ENCODE measurements around the gene KIR2DL1. TPM values are rescaled to one million over a fixed set of nuclear protein-coding genes. Genes with fewer than 3 reads are reported as not detected.
"Not testable (repeated sequence)": the region's sequence is repeated elsewhere in the genome, so short reads cannot be mapped to it uniquely, and the experiment has no call there.

KIR2DL1 gene
- total RNA-seq, 4 donors from 2014 or later = not detected

- H3K27ac ChIP-seq = no peak overlapping the region
- TF ChIP-seq POLR2A (IDR thresholded peaks at IDR 0.05) (no peak), CTCF (IDR thresholded peaks at IDR 0.05) (no peak), POLR2AphosphoS5 (IDR thresholded peaks at IDR 0.05) (no peak), EP300 (IDR thresholded peaks at IDR 0.05) (no peak)
- no peaks in the 10 kb centered on the region for H3K36me3 ChIP-seq
- no peaks in the 10 kb centered on the region for H3K4me1 ChIP-seq
- no peak overlapping the region for H3K4me3 ChIP-seq
- H3K27me3 ChIP-seq = no peaks in the 10 kb centered on the region
- H3K9me3 ChIP-seq = no peaks in the 10 kb centered on the region
- 63 to 100% methylated on average over 2 to 9 of the region's 13 CpGs for WGBS, 2 donors (ENCODE audit: low coverage in 1 of 2)
- no peak for ATAC-seq
These were observed 29.8 kb upstream of the KIR2DL1 start for GRCh38 chr19:54739587-54740497.

GRCh38 chr19:54741950-54742349 is 27.6 kb upstream of the KIR2DL1 start:
- not testable (repeated sequence) for H3K4me1 ChIP-seq, H3K4me3 ChIP-seq, ATAC-seq, H3K27me3 ChIP-seq, H3K36me3 ChIP-seq, H3K27ac ChIP-seq, H3K9me3 ChIP-seq
- WGBS, 2 donors (ENCODE audit: low coverage in 1 of 2) = 53% methylated on average over 5 of the region's 5 CpGs; no CpG with 5 or more reads in 1 of the 2 donors

- not testable (repeated sequence) for H3K4me1 ChIP-seq, H3K36me3 ChIP-seq, H3K9me3 ChIP-seq, H3K27ac ChIP-seq, H3K4me3 ChIP-seq, ATAC-seq, H3K27me3 ChIP-seq
- WGBS, 2 donors (ENCODE audit: low coverage in 1 of 2) = 50% methylated on average over 1 of the region's 5 CpGs; no CpG with 5 or more reads in 1 of the 2 donors
These were observed 25.5 kb upstream of the KIR2DL1 start for GRCh38 chr19:54744080-54744479.

- H3K27ac ChIP-seq, H3K4me1 ChIP-seq, H3K4me3 ChIP-seq, H3K36me3 ChIP-seq, H3K9me3 ChIP-seq, H3K27me3 ChIP-seq, ATAC-seq: not testable (repeated sequence)
- WGBS, 2 donors (ENCODE audit: low coverage in 1 of 2) = 58 to 80% methylated on average over 3 to 8 of the region's 9 CpGs
These were observed 21.8 kb upstream of the KIR2DL1 start for GRCh38 chr19:54747614-54748322.

- H3K27me3 ChIP-seq, H3K4me3 ChIP-seq, H3K9me3 ChIP-seq, ATAC-seq, H3K4me1 ChIP-seq, H3K36me3 ChIP-seq, H3K27ac ChIP-seq: not testable (repeated sequence)
- 32 to 42% methylated on average over 5 of the region's 6 CpGs for WGBS, 2 donors (ENCODE audit: low coverage in 1 of 2)
These were observed 19.3 kb upstream of the KIR2DL1 start for GRCh38 chr19:54750276-54750675.

- not testable (repeated sequence) for ATAC-seq, H3K36me3 ChIP-seq, H3K9me3 ChIP-seq, H3K4me3 ChIP-seq, H3K27ac ChIP-seq, H3K4me1 ChIP-seq
- H3K27me3 ChIP-seq = peaks cover 12% of the 10 kb centered on the region
- no CpG with 5 or more reads among the region's 12 CpGs for WGBS, 2 donors (ENCODE audit: low coverage in 1 of 2)
These were observed 13.1 kb upstream of the KIR2DL1 start for GRCh38 chr19:54756204-54757110.

GRCh38 chr19:54758577-54758976 is 11.0 kb upstream of the KIR2DL1 start:
- ATAC-seq, H3K9me3 ChIP-seq, H3K36me3 ChIP-seq, H3K4me1 ChIP-seq, H3K27ac ChIP-seq, H3K4me3 ChIP-seq: not testable (repeated sequence)
- peaks cover 12% of the 10 kb centered on the region for H3K27me3 ChIP-seq
- WGBS, 2 donors (ENCODE audit: low coverage in 1 of 2) = 17% methylated on average over 1 of the region's 6 CpGs; no CpG with 5 or more reads in 1 of the 2 donors

GRCh38 chr19:54764219-54764618 is 5.4 kb upstream of the KIR2DL1 start:
- WGBS, 2 donors (ENCODE audit: low coverage in 1 of 2) = 46 to 80% methylated on average over 1 to 2 of the region's 8 CpGs
- not testable (repeated sequence) for H3K4me3 ChIP-seq, ATAC-seq, H3K4me1 ChIP-seq, H3K36me3 ChIP-seq, H3K27me3 ChIP-seq, H3K27ac ChIP-seq
- peaks cover 0 to 12% (median 0%) of the 10 kb centered on the region in 3 donors for H3K9me3 ChIP-seq

GRCh38 chr19:54766464-54766863 is 3.1 kb upstream of the KIR2DL1 start:
- ATAC-seq, H3K4me1 ChIP-seq, H3K27ac ChIP-seq, H3K36me3 ChIP-seq, H3K4me3 ChIP-seq, H3K27me3 ChIP-seq: not testable (repeated sequence)
- WGBS, 2 donors (ENCODE audit: low coverage in 1 of 2) = 64 to 80% methylated on average over 1 to 3 of the region's 4 CpGs
- peaks cover 0 to 12% (median 0%) of the 10 kb centered on the region in 3 donors for H3K9me3 ChIP-seq

- WGBS, 2 donors (ENCODE audit: low coverage in 1 of 2) = 71 to 78% methylated on average over 2 to 3 of the region's 4 CpGs
- H3K9me3 ChIP-seq, H3K27ac ChIP-seq, ATAC-seq, H3K27me3 ChIP-seq, H3K36me3 ChIP-seq, H3K4me3 ChIP-seq, H3K4me1 ChIP-seq: not testable (repeated sequence)
These were observed 918 bp downstream of the KIR2DL1 start for GRCh38 chr19:54770511-54770910.
